DND-41 (cell line): ENCODE measurements around the gene ATAD3A.

Source experiments
- ATAC-seq: fragments of 200-7000 bp; cut with Tn5 transposase; 3 replicates; pipeline ENCODE4 v1.9.1; 2021; ENCODE audit warnings: low read depth; ENCODE audit not compliant: insufficient read depth
- DNase-seq: peaks from one replicate; pipeline ENCODE4 v3.0.0-alpha.2; 2020
- H2AFZ ChIP-seq: 2 replicates; pipeline ENCODE4 v1.6.0; 2012; ENCODE audit warnings: low read depth, low read length
- H3K27ac ChIP-seq: 2 replicates; pipeline ENCODE4 v1.5.1; 2012; ENCODE audit warnings: low read length, inconsistent platforms
- H3K27me3 ChIP-seq: fragments of 200-600 bp; sonication (generic); 2 replicates; pipeline ENCODE4 v1.6.0; 2012; ENCODE audit warnings: low read length, mild to moderate bottlenecking, inconsistent platforms; ENCODE audit not compliant: insufficient read depth, poor library complexity
- H3K36me3 ChIP-seq: 2 replicates; pipeline ENCODE4 v1.5.1; 2012; ENCODE audit warnings: low read length, inconsistent platforms; ENCODE audit not compliant: insufficient read depth
- H3K4me1 ChIP-seq: 2 replicates; pipeline ENCODE4 v1.5.1; 2012; ENCODE audit warnings: mild to moderate bottlenecking, low read length; ENCODE audit not compliant: insufficient read depth
- H3K4me2 ChIP-seq: 2 replicates; pipeline ENCODE4 v1.6.0; 2012; ENCODE audit warnings: mild to moderate bottlenecking, moderate library complexity, low read length, inconsistent platforms; ENCODE audit not compliant: insufficient read depth
- H3K4me3 ChIP-seq, 2 experiments: fragments of 200-600 bp in 1 of 2; shearing (Covaris generic) in 1 of 2; 2 replicates each; pipeline ENCODE4 v1.5.1; 2012 to 2016; ENCODE audit warnings: inconsistent platforms in 2 of 2, low read length in 2 of 2, mild to moderate bottlenecking in 2 of 2, low read depth in 1 of 2, moderate library complexity in 1 of 2
- H3K79me2 ChIP-seq: 2 replicates; pipeline ENCODE4 v1.6.0; 2012; ENCODE audit warnings: low read length, inconsistent platforms; ENCODE audit not compliant: insufficient read depth
- H3K9ac ChIP-seq: 2 replicates; pipeline ENCODE4 v1.6.0; 2012; ENCODE audit warnings: low read depth, mild to moderate bottlenecking, inconsistent platforms, low read length, moderate library complexity
- H3K9me3 ChIP-seq: 2 replicates; pipeline ENCODE4 v1.5.1; 2012; ENCODE audit warnings: low read length, moderate library complexity, mild to moderate bottlenecking, inconsistent platforms; ENCODE audit not compliant: insufficient read depth, severe bottlenecking
- H4K20me1 ChIP-seq: 2 replicates; pipeline ENCODE4 v1.6.0; 2012; ENCODE audit warnings: low read length; ENCODE audit not compliant: insufficient read depth
- CTCF ChIP-seq: IDR thresholded peaks from 2 replicates; pipeline ENCODE4 v1.5.1; 2012; ENCODE audit warnings: borderline replicate concordance, low read length, moderate library complexity, mild to moderate bottlenecking; ENCODE audit not compliant: poor library complexity, severe bottlenecking; ENCODE audit errors: extremely low read depth
- EZH2 ChIP-seq: IDR thresholded peaks from 3 replicates; pipeline ENCODE4 v1.6.1; 2012; ENCODE audit warnings: borderline replicate concordance, low read depth, mild to moderate bottlenecking, moderate library complexity, low read length, inconsistent platforms; ENCODE audit not compliant: severe bottlenecking

ATAD3A gene

DNA sequence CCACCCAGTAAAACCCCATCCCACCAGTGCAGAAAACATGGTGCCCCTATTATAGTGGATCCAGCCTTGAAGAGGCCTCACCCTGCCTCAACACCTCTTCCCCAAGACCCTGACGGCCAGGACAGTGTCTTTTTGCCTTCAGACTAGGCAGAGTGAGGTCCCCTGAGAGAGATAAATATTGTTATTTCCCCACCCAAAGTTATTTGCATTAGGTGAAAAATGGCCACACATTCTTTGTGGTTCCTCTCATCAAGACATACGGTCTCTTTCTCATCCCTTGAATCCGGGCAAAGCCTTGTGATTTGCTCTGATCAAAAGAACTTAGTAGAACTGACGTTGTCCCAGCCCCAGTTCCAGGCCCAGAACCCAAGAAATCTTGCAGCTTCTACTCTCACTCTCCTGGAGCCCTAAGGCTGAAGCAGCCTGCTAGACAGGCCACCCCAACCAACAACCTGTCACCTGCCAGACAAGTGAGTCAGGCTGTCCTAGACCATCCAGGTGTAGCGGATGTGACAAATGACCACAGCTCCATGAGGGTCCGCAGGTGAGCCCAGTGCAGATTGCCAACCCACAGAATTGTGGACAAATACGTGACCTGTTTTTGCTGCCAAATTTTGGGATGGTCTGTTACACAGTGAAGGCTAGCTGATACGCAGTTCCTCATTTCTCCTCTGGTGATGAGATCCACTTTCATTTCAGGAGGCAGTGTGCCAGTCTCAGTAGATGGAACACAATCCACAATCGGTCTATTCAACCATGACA lies 70.8 kb downstream of the ATAD3A start:
- no peaks in the 10 kb centered on the region for H3K27me3 ChIP-seq
- no peaks in the 10 kb centered on the region for H3K36me3 ChIP-seq
- ATAC-seq: no peak
- H4K20me1 ChIP-seq: no peaks in the 10 kb centered on the region
- no peak for DNase-seq
- no peak overlapping the region for H3K4me3 ChIP-seq
- no peak overlapping the region for H3K4me2 ChIP-seq
- no peak overlapping the region for H3K27ac ChIP-seq
- no peaks in the 10 kb centered on the region for H3K9me3 ChIP-seq
- no peaks in the 10 kb centered on the region for H3K4me1 ChIP-seq
- no peaks in the 10 kb centered on the region for H3K79me2 ChIP-seq
- TF ChIP-seq CTCF (no peak), EZH2 (no peak)
- no peak overlapping the region for H3K9ac ChIP-seq
- H2AFZ ChIP-seq: no peak overlapping the region

DNA sequence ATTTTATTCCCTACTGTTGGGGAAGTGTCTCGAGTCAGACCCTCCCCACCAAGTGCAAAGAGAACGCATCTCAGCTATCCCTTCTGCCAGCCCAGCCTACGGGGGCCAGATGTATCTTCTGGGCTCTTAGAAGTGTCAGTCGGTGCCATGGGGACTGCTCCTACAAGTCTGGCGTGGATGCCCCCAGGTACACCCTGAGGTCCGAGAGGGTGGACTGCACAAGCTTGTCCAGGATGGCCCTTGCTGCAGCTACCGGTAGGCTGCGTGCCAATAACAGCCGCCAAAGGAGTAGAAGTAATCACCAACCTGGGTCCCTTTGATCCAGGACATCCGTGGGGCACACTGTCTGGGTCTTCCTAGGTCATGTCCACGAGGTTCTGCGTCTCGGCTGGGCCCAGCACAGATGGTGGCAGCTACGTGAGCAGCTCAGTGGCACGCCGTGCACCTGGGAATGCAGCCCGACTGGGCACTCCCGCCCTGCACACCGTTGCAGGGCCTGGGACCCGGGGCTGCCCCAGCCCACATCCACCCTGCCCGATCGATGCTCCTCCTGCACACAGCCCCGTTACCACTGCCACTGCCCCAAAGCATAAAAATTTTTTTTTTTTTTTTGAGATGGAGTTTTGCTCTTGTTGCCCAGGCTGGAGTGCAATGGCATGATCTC lies 71.5 kb downstream of the ATAD3A start:
- no peak overlapping the region for H3K9ac ChIP-seq
- TF ChIP-seq CTCF: no peak
- TF ChIP-seq EZH2: no peak
- no peaks in the 10 kb centered on the region for H4K20me1 ChIP-seq
- ATAC-seq (no peak; the same call in 2 of the 3 replicates), DNase-seq (no peak)
- H3K4me3 ChIP-seq: no peak overlapping the region
- no peaks in the 10 kb centered on the region for H3K79me2 ChIP-seq
- H3K27me3 ChIP-seq: no peaks in the 10 kb centered on the region
- no peaks in the 10 kb centered on the region for H3K9me3 ChIP-seq
- H2AFZ ChIP-seq: no peak overlapping the region
- no peaks in the 10 kb centered on the region for H3K4me1 ChIP-seq
- H3K36me3 ChIP-seq: no peaks in the 10 kb centered on the region
- no peak overlapping the region for H3K27ac ChIP-seq
- H3K4me2 ChIP-seq: no peak overlapping the region
